HepG2 (cell line): ENCODE measurements around the gene ACTA2. TPM values are rescaled to one million over a fixed set of nuclear protein-coding genes. Genes with fewer than 3 reads are reported as not detected.

ENCODE experiments used
- ATAC-seq: fragments of 200-7000 bp; cut with Tn5 transposase; 3 replicates; pipeline ENCODE4 v1.9.1; 2020; ENCODE audit warnings: mild to moderate bottlenecking, moderate library complexity
- BruUV-seq: library from RNA; stranded (reverse); fragments of 400-500 nt; replicated peaks from 2 replicates; lab custom pipeline; 2021; lab: Mats Ljungman, UMichigan
- CTCF ChIA-PET: fragments of 300-600 bp; formaldehyde crosslinking; extraction: SDS; loops from one replicate; lab custom pipeline; 2021; ENCODE audit warnings: low total read pairs, inconsistent platforms, low intra/inter-chr PET ratio; lab: Yijun Ruan, JAX
- POLR2A ChIA-PET: fragments of 350-600 bp; sonication (Branson Sonifier 250); formaldehyde crosslinking; loops from one replicate; lab custom pipeline; 2020; ENCODE audit warnings: antibody characterized with exemption, inconsistent platforms; lab: Yijun Ruan, JAX
- DNase-seq: peaks from one replicate; pipeline ENCODE4 v3.0.0-alpha.2; 2015; ENCODE audit warnings: low spot score
- FAIRE-seq: peaks from 3 replicates; lab custom pipeline; 2011; peaks lifted over from hg19 to GRCh38; lab: Jason Lieb, UNC
- H2AFZ ChIP-seq: one replicate; pipeline ENCODE4 v1.6.1; 2011; ENCODE audit warnings: low read length, inconsistent platforms
- H3K27ac ChIP-seq: fragments of 300-600 bp; 3 replicates; pipeline ENCODE4 v1.8.0; 2011; ENCODE audit warnings: mixed run types, mild to moderate bottlenecking, mixed read lengths, low read length, inconsistent platforms; ENCODE audit not compliant: insufficient read depth; ENCODE audit errors: extremely low read length
- H3K27me3 ChIP-seq, 2 experiments: fragments of 200-600 bp in 1 of 2; 2 replicates in 1 of 2; 3 replicates in 1 of 2; pipeline versions ENCODE4 v1.6.0 to v1.8.0; 2011; ENCODE audit warnings: low read length in 2 of 2, mild to moderate bottlenecking in 2 of 2, moderate library complexity in 2 of 2, inconsistent platforms in 1 of 2; ENCODE audit not compliant: insufficient read depth in 2 of 2, control insufficient read depth in 1 of 2
- H3K36me3 ChIP-seq, 2 experiments: fragments of 200-600 bp in 1 of 2; replicated peaks in 1 of 2; 2 replicates in 1 of 2; 3 replicates in 1 of 2; pipeline versions ENCODE4 v1.5.1 to v1.8.0; 2011; ENCODE audit warnings: low read length in 2 of 2, inconsistent platforms in 1 of 2; ENCODE audit not compliant: insufficient read depth in 2 of 2, control insufficient read depth in 1 of 2
- H3K4me1 ChIP-seq: 2 replicates; pipeline ENCODE4 v1.5.1; 2012; ENCODE audit warnings: low read length, inconsistent platforms; ENCODE audit not compliant: insufficient read depth
- H3K4me2 ChIP-seq: 2 replicates; pipeline ENCODE4 v1.6.0; 2011; ENCODE audit warnings: low read depth, low read length, inconsistent platforms
- H3K4me3 ChIP-seq, 3 experiments: fragments of 200-600 bp in 1 of 3; sonication (generic), shearing (Covaris generic) in 1 of 3; replicated peaks in 1 of 3; 2 replicates each; pipeline ENCODE4 v1.5.1; 2011 to 2016; ENCODE audit warnings: low read length in 3 of 3, inconsistent platforms in 2 of 3, low read depth in 2 of 3, mild to moderate bottlenecking in 2 of 3, control low read depth in 1 of 3, mixed read lengths in 1 of 3; ENCODE audit not compliant: insufficient read depth in 1 of 3
- H3K79me2 ChIP-seq: one replicate; pipeline ENCODE4 v1.6.1; 2011; ENCODE audit warnings: low read length, inconsistent platforms; ENCODE audit not compliant: insufficient read depth
- H3K9ac ChIP-seq: 2 replicates; pipeline ENCODE4 v1.6.0; 2011; ENCODE audit warnings: mild to moderate bottlenecking, low read depth, low read length, inconsistent platforms; ENCODE audit not compliant: insufficient read depth
- H3K9me3 ChIP-seq: 2 replicates; pipeline ENCODE4 v1.5.1; 2012; ENCODE audit warnings: mild to moderate bottlenecking, low read length
- H4K20me1 ChIP-seq: 2 replicates; pipeline ENCODE4 v1.6.0; 2011; ENCODE audit warnings: inconsistent platforms, mild to moderate bottlenecking, low read length, moderate library complexity; ENCODE audit not compliant: insufficient read depth
- PATZ1 ChIP-seq: sonication (generic); formaldehyde crosslinking; IDR thresholded peaks from 2 replicates; pipeline ENCODE4 v1.4.0; 2020; ENCODE audit warnings: missing genetic modification reagents
- RXRA ChIP-seq: sonication (generic); formaldehyde crosslinking; IDR thresholded peaks from 2 replicates; pipeline ENCODE4 v1.5.1; 2020; ENCODE audit warnings: missing genetic modification reagents
- SCMH1 ChIP-seq: sonication (generic); formaldehyde crosslinking; IDR thresholded peaks from 2 replicates; pipeline ENCODE4 v1.9.0; 2021; ENCODE audit warnings: missing genetic modification reagents, mild to moderate bottlenecking, borderline replicate concordance
- ZHX2 ChIP-seq, 2 experiments: sonication (generic) in 1 of 2; formaldehyde crosslinking in 1 of 2; IDR thresholded peaks; 2 replicates each; pipeline versions ENCODE4 v1.6.1 to v1.9.0; 2014 to 2022; ENCODE audit warnings: antibody characterized with exemption in 1 of 2, borderline replicate concordance in 1 of 2, inconsistent platforms in 1 of 2, low read depth in 1 of 2, missing genetic modification reagents in 1 of 2
- ZNF564 ChIP-seq: sonication (generic); formaldehyde crosslinking; IDR thresholded peaks from 2 replicates; pipeline ENCODE4 v1.8.1; 2023; ENCODE audit warnings: mild to moderate bottlenecking, missing genetic modification reagents
- ZNF772 ChIP-seq: sonication (generic); formaldehyde crosslinking; IDR thresholded peaks from 2 replicates; pipeline ENCODE4 v1.5.0; 2020; ENCODE audit warnings: mild to moderate bottlenecking, missing genetic modification reagents
- WGBS: methylation state at CpG from one replicate; pipeline ENCODE4 v1.1.6; 2017; ENCODE audit warnings: low lambda C conversion rate; 5-methylcytosine and 5-hydroxymethylcytosine counted together
- in situ Hi-C: cut with HindIII; loops from 2 replicates; pipeline ENCODE4 v1.10.0; 2017; ENCODE audit warnings: low pct_unique_long_range_greater_than_20kb; ENCODE audit not compliant: extremely low pct_ligation_motif_present
- intact Hi-C: fragments of 100-400 bp; cut with micrococcal nuclease; formaldehyde crosslinking; loops from one replicate; pipeline ENCODE4 v1.10.0; 2022; ENCODE audit not compliant: unreplicated experiment
- polyA plus RNA-seq, 8 experiments: library from polyadenylated mRNA; depleted of rRNA in 3 of 8; stranded (reverse) in 7 of 8; unstranded in 1 of 8; fragments of >200 nt; fragmentation: Illumina TruSeq in 4 of 8; extraction: Trizol in 4 of 8; gene quantifications; 2 replicates each; pipeline versions ENCODE4 v1.2.1 to v1.2.3, GENCODE V29; 2011 to 2016; ENCODE audit warnings: low read depth in 4 of 8, missing spikeins in 1 of 8, mixed read lengths in 1 of 8; ENCODE audit not compliant: insufficient read depth in 1 of 8
- total RNA-seq, 5 experiments: library from RNA; depleted of rRNA; stranded (reverse); fragments of >200 nt; fragmentation: Illumina TruSeq; extraction: Trizol; gene quantifications; 2 replicates each; pipeline ENCODE4 v1.2.3, GENCODE V29; 2016; ENCODE audit warnings: low read depth in 1 of 5
- TF ChIP-seq, protein P1 (sequence below): IDR thresholded peaks from 2 replicates; pipeline ENCODE4 v1.6.1; 2016; ENCODE audit warnings: mild to moderate bottlenecking, missing biosample characterization, missing genetic modification reagents

The ACTA2 gene
- total and polyA plus RNA-seq, 2 of the 13 experiments (the other 11 are each of a cell fraction or from before 2014, with no cell fraction given): 21.8 to 59.9 TPM

- DNase-seq: no peak
- Histone ChIP-seq H3K9me3 (0 out of 2 replicates have a peak, but pooled peaks cover 4% of the 10 kb centered on the region), H3K9ac (no peak overlapping the region), H3K4me1 (peaks cover 40% of the 10 kb centered on the region), H3K27me3 (no peaks in the 10 kb centered on the region; a peak in 1 of 5 replicates), H3K27ac (no peak overlapping the region), H3K4me2 (no peak overlapping the region), H3K79me2 (peaks cover 28% of the 10 kb centered on the region), H4K20me1 (no peaks in the 10 kb centered on the region; the same call in 1 of the 2 replicates), H2AFZ (no peak overlapping the region), H3K4me3 (no peak overlapping the region), H3K36me3 (no peaks in the 10 kb centered on the region)
- 70% methylated on average over 2 of the region's 2 CpGs for WGBS
- in situ Hi-C loops: no loop called here
- ATAC-seq: no peak
- TF ChIP-seq ZNF772 (CRISPR knock-in tag) (no peak), ZNF564 (CRISPR knock-in tag) (peak; percentile 99)
- no peak for FAIRE-seq
- POLR2A ChIA-PET: no interaction called here
- BruUV-seq: no TSS peak
- CTCF ChIA-PET: no interaction called here
- intact Hi-C loops: loop anchor here (1.0 to 2.0 kb wide), 2 partner anchors 53 to 153 kb away; no protein-coding TSS in a partner anchor
These were observed 35.3 kb upstream of the ACTA2 start for GRCh38 chr10:88987840-88988239.

- Histone ChIP-seq H3K27me3 (no peaks in the 10 kb centered on the region; a peak in 1 of 5 replicates), H3K79me2 (peaks cover 26% of the 10 kb centered on the region), H3K36me3 (no peaks in the 10 kb centered on the region), H3K9me3 (0 out of 2 replicates have a peak, but pooled peaks cover 4% of the 10 kb centered on the region), H2AFZ (no peak overlapping the region), H3K27ac (no peak overlapping the region), H4K20me1 (no peaks in the 10 kb centered on the region; the same call in 1 of the 2 replicates), H3K4me1 (peaks cover 35% of the 10 kb centered on the region), H3K4me3 (no peak overlapping the region), H3K9ac (no peak overlapping the region), H3K4me2 (no peak overlapping the region)
- no peak for FAIRE-seq
- POLR2A ChIA-PET: no interaction called here
- no TSS peak for BruUV-seq
- TF ChIP-seq PATZ1 (CRISPR knock-in tag): no peak
- TF ChIP-seq ZHX2 (IDR thresholded peaks at IDR 0.05; ENCODE audit: low read depth): no peak
- TF ChIP-seq ZHX2 (CRISPR knock-in tag; IDR thresholded peaks at IDR 0.05; ENCODE audit: borderline replicate concordance): no peak
- TF ChIP-seq RXRA (CRISPR knock-in tag): no peak
- no peak for TF ChIP-seq SCMH1
- TF ChIP-seq, protein P1, sequence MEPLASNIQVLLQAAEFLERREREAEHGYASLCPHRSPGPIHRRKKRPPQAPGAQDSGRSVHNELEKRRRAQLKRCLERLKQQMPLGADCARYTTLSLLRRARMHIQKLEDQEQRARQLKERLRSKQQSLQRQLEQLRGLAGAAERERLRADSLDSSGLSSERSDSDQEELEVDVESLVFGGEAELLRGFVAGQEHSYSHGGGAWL (CRISPR knock-in tag): no peak
- CTCF ChIA-PET: interaction anchor here (2.2 kb wide), 1 partner anchor 52 kb away, joined by 25 read pairs; no protein-coding TSS in a partner anchor
- intact Hi-C loops: loop anchor here (1.0 to 2.0 kb wide), 2 partner anchors 52 to 152 kb away; no protein-coding TSS in a partner anchor
- in situ Hi-C loops: no loop called here
- DNase-seq: no peak
- no peak for ATAC-seq
These were observed 34.7 kb upstream of the ACTA2 start for GRCh38 chr10:88987243-88987725.
